Measurements from ENCODE around the gene CLDN22. TPM values are rescaled to one million over a fixed set of nuclear protein-coding genes. Genes with fewer than 3 reads are reported as not detected.

CLDN22 gene
- total and polyA plus RNA-seq, 4 donors, result 0.09 to 0.49 (median 0.11) TPM; not detected in 1

DNA sequence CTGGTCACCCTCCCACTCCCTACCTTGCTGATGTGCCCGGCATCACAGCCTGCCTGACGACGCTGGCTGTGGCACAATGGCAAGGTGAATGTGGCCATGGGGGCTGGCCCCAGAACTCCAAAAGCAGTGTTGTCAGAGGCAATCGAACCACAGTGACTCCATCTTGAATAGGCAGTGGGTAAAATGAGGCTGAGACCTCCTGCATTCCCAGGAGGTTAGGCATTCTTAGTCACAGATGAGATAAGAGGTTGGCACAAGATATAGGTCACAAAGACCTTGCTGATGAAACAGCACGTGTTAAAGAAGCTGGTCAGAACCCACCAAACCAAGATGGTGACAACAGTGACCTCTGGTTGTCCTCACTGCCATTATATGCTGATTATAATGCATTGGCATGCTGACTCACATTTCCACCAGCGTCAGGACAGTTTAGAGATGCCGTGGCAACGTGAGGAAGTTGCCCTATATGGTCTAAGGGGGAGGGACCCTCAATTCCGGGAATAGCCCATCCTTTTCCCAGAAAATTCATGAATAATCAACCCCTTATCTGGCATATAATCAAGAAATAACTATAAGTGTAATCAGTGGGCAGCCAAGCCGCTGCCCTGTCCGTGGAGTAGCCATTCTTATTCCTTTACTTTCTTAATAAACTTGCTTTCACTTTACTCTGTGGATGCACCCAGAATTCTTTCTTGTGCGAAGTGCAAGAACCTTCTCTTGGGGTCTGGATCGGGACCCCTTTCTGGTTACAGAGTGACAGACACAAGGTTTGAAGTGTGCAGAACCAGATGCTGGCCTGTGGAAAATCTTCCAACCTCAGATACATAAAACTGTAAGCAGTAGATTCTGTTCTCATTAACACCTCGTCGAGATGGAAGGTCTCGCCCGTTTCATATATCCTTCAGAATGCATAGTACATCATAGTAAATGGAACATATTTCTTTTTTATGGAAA lies 28.9 kb upstream of the CLDN22 start:
- H3K9ac ChIP-seq (ENCODE audit: insufficient read depth in 1 of 2, low read length in 2 of 2), result no peak overlapping the region
- TF ChIP-seq, protein P1, sequence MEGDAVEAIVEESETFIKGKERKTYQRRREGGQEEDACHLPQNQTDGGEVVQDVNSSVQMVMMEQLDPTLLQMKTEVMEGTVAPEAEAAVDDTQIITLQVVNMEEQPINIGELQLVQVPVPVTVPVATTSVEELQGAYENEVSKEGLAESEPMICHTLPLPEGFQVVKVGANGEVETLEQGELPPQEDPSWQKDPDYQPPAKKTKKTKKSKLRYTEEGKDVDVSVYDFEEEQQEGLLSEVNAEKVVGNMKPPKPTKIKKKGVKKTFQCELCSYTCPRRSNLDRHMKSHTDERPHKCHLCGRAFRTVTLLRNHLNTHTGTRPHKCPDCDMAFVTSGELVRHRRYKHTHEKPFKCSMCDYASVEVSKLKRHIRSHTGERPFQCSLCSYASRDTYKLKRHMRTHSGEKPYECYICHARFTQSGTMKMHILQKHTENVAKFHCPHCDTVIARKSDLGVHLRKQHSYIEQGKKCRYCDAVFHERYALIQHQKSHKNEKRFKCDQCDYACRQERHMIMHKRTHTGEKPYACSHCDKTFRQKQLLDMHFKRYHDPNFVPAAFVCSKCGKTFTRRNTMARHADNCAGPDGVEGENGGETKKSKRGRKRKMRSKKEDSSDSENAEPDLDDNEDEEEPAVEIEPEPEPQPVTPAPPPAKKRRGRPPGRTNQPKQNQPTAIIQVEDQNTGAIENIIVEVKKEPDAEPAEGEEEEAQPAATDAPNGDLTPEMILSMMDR (IDR thresholded peaks at IDR 0.05; ENCODE audit: control extremely low read depth, extremely low read depth), result no peak
- peaks cover 0 to 4% (median 0%) of the 10 kb centered on the region in 5 donors for H3K4me1 ChIP-seq (ENCODE audit: control insufficient read depth in 5 of 5, insufficient read depth in 5 of 5, low read length in 5 of 5)
- no peaks in the 10 kb centered on the region for H3K36me3 ChIP-seq (ENCODE audit: control insufficient read depth in 4 of 4, insufficient read depth in 4 of 4, low read length in 4 of 4)
- H3K27ac ChIP-seq (ENCODE audit: low read depth in 1 of 2, low read length in 1 of 2), result no peak overlapping the region
- H3K4me3 ChIP-seq, result no peak overlapping the region
- 73 to 74% methylated on average over 17 of the region's 17 CpGs for WGBS, 2 donors
- H3K9me3 ChIP-seq (ENCODE audit: control insufficient read depth in 4 of 4, insufficient read depth in 3 of 4, low read length in 3 of 4), result peaks cover 0 to 1% (median 0%) of the 10 kb centered on the region in 4 donors
- H3K27me3 ChIP-seq (ENCODE audit: control insufficient read depth in 3 of 3, insufficient read depth in 3 of 3, low read length in 2 of 3), result no peaks in the 10 kb centered on the region
- DNase-seq, result no peak
- peak; percentile 74 for ATAC-seq (ENCODE audit: insufficient read depth, low FRiP score)

DNA sequence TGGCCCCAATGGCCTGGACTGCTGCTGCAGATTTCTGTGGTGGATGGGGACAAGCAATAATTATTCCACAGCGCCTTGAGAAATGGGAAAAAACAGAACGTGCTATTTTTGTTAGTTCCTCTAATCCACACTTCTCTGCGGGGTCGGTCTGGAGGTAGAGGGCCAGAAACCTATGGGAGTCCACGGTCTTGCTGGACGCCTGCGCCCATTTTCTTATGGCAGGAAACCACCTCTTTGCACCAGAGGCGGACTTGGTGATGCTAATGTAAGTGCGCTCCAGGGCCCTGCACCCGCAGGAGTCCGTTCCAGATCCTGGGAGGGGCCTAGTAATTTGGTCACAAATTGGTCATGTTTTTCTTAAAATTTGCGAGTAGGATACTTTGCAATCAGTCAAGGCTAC lies 28.1 kb upstream of the CLDN22 start:
- no peak for ATAC-seq (ENCODE audit: insufficient read depth, low FRiP score)
- DNase-seq, result no peak
- 72 to 84% methylated on average over 12 of the region's 12 CpGs for WGBS, 2 donors
- TF ChIP-seq, protein P1 (IDR thresholded peaks at IDR 0.05; ENCODE audit: control extremely low read depth, extremely low read depth), result no peak
- no peak overlapping the region for H3K4me3 ChIP-seq
- H3K9ac ChIP-seq (ENCODE audit: insufficient read depth in 1 of 2, low read length in 2 of 2), result no peak overlapping the region
- no peak overlapping the region for H3K27ac ChIP-seq (ENCODE audit: low read depth in 1 of 2, low read length in 1 of 2)
- H3K4me1 ChIP-seq (ENCODE audit: control insufficient read depth in 5 of 5, insufficient read depth in 5 of 5, low read length in 5 of 5), result peaks cover 0 to 5% (median 0%) of the 10 kb centered on the region in 5 donors
- H3K27me3 ChIP-seq (ENCODE audit: control insufficient read depth in 3 of 3, insufficient read depth in 3 of 3, low read length in 2 of 3), result no peaks in the 10 kb centered on the region
- H3K36me3 ChIP-seq (ENCODE audit: control insufficient read depth in 4 of 4, insufficient read depth in 4 of 4, low read length in 4 of 4), result no peaks in the 10 kb centered on the region
- peaks cover 0 to 1% (median 0%) of the 10 kb centered on the region in 4 donors for H3K9me3 ChIP-seq (ENCODE audit: control insufficient read depth in 4 of 4, insufficient read depth in 3 of 4, low read length in 3 of 4)

DNA sequence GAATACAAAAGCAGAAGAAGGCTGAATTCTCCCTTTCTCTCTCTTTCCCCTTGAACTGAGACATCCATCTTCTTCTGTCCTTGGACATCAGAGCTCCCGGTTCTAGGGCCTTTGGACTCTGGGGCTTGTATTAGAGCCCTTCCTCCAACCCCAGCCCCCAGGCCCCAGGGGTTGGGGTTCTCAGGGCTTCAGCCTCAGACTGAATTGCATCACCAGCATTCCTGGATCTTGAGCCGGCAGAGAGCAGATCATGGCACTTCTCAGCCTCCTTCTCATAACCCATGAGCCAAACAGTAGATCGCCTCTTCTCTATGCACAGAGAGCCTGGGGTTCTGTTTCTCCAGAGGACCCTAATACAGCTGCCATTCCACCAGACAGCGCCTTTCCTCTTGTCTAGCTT lies 27.5 kb upstream of the CLDN22 start:
- Histone ChIP-seq H3K9me3 (ENCODE audit: control insufficient read depth in 4 of 4, insufficient read depth in 3 of 4, low read length in 3 of 4) (peaks cover 0 to 1% (median 0%) of the 10 kb centered on the region in 4 donors), H3K4me3 (no peak overlapping the region), H3K27me3 (ENCODE audit: control insufficient read depth in 3 of 3, insufficient read depth in 3 of 3, low read length in 2 of 3) (no peaks in the 10 kb centered on the region), H3K27ac (ENCODE audit: low read depth in 1 of 2, low read length in 1 of 2) (no peak overlapping the region), H3K4me1 (ENCODE audit: control insufficient read depth in 5 of 5, insufficient read depth in 5 of 5, low read length in 5 of 5) (peaks cover 0 to 6% (median 0%) of the 10 kb centered on the region in 5 donors), H3K9ac (ENCODE audit: insufficient read depth in 1 of 2, low read length in 2 of 2) (no peak overlapping the region), H3K36me3 (ENCODE audit: control insufficient read depth in 4 of 4, insufficient read depth in 4 of 4, low read length in 4 of 4) (no peaks in the 10 kb centered on the region)
- TF ChIP-seq, protein P1 (IDR thresholded peaks at IDR 0.05; ENCODE audit: control extremely low read depth, extremely low read depth), result no peak
- WGBS, 2 donors, result 84 to 85% methylated on average over 4 of the region's 4 CpGs
- DNase-seq (no peak), ATAC-seq (ENCODE audit: insufficient read depth, low FRiP score) (no peak)

Data from lung (tissue), 12 donors.